HG03432 (cell line): ENCODE results near the gene PLEKHA7.

Experiments
- ATAC-seq: cut with Tn5 transposase; IDR thresholded peaks from one replicate; pipeline ENCODE4 v1.9.1; 2021; ENCODE audit warnings: mild to moderate bottlenecking, moderate library complexity; ENCODE audit not compliant: unreplicated experiment

The PLEKHA7 gene

GRCh38 chr11:16793009-16793408 is 221.2 kb downstream of the PLEKHA7 start:
- no peak for ATAC-seq

- no peak for ATAC-seq
Measured at GRCh38 chr11:16792426-16792825, 221.8 kb downstream of the PLEKHA7 start.

GRCh38 chr11:16791191-16791961 is 222.8 kb downstream of the PLEKHA7 start:
- no peak for ATAC-seq

GRCh38 chr11:16790486-16791190 is 223.6 kb downstream of the PLEKHA7 start:
- no peak for ATAC-seq

- ATAC-seq = no peak
Measured at GRCh38 chr11:16789560-16790485, 224.4 kb downstream of the PLEKHA7 start.

GRCh38 chr11:16789063-16789420 is 225.2 kb downstream of the PLEKHA7 start:
- ATAC-seq = no peak

GRCh38 chr11:16788141-16789062 is 225.8 kb downstream of the PLEKHA7 start:
- peak; percentile 74 for ATAC-seq

- ATAC-seq = no peak
Measured at GRCh38 chr11:16787035-16787742, 227.0 kb downstream of the PLEKHA7 start.

- no peak for ATAC-seq
Measured at GRCh38 chr11:16786131-16786530, 228.1 kb downstream of the PLEKHA7 start.

- ATAC-seq = peak; percentile 76
Measured at GRCh38 chr11:16785520-16786128, 228.6 kb downstream of the PLEKHA7 start.

- ATAC-seq = no peak
Measured at GRCh38 chr11:16784666-16785065, 229.5 kb downstream of the PLEKHA7 start.

- ATAC-seq = no peak
Measured at GRCh38 chr11:16784097-16784496, 230.1 kb downstream of the PLEKHA7 start.

GRCh38 chr11:16783321-16783801 is 230.9 kb downstream of the PLEKHA7 start:
- no peak for ATAC-seq

- ATAC-seq = no peak
Measured at GRCh38 chr11:16781936-16782919, 232.0 kb downstream of the PLEKHA7 start.

GRCh38 chr11:16780698-16781550 is 233.3 kb downstream of the PLEKHA7 start:
- ATAC-seq = no peak

GRCh38 chr11:16780146-16780545 is 234.1 kb downstream of the PLEKHA7 start:
- no peak for ATAC-seq

GRCh38 chr11:16779436-16779835 is 234.8 kb downstream of the PLEKHA7 start:
- ATAC-seq = no peak
